Activated CD4-positive, alpha-beta T cell treated with anti-CD3 and anti-CD28 coated beads for 36 hours (primary cell): ENCODE data around the gene LZTFL1. TPM values are rescaled to one million over a fixed set of nuclear protein-coding genes. Genes with fewer than 3 reads are reported as not detected.

Source experiments
- ATAC-seq: fragments of 200-7000 bp; cut with Tn5 transposase; one replicate; pipeline ENCODE4 v1.10.0; 2021; ENCODE audit warnings: mild to moderate bottlenecking, moderate library complexity
- CTCF ChIA-PET: fragments of 350-600 bp; sonication (Branson Sonifier 250); formaldehyde crosslinking; loops from one replicate; lab custom pipeline; 2021; ENCODE audit warnings: antibody characterized with exemption; lab: Charles Lee
- POLR2A ChIA-PET: fragments of 350-600 bp; sonication (Branson Sonifier 250); formaldehyde crosslinking; loops from one replicate; lab custom pipeline; 2021; ENCODE audit warnings: antibody characterized with exemption, inconsistent platforms; lab: Charles Lee
- DNase-seq: peaks from one replicate; pipeline ENCODE4 v3.0.0-alpha.2; 2020
- H3K27ac Mint-ChIP-seq: one replicate; pipeline ENCODE4 v1.8.0; 2021; ENCODE audit warnings: mixed read lengths
- H3K27me3 Mint-ChIP-seq: one replicate; pipeline ENCODE4 v1.8.0; 2021; ENCODE audit warnings: mixed read lengths
- H3K36me3 Mint-ChIP-seq: one replicate; pipeline ENCODE4 v1.8.0; 2021; ENCODE audit warnings: low read depth, mixed read lengths
- H3K4me1 Mint-ChIP-seq: one replicate; pipeline ENCODE4 v1.8.0; 2021; ENCODE audit warnings: mixed read lengths
- H3K4me3 Mint-ChIP-seq: one replicate; pipeline ENCODE4 v1.8.0; 2021; ENCODE audit warnings: mild to moderate bottlenecking, moderate library complexity, mixed read lengths
- H3K9me3 Mint-ChIP-seq: one replicate; pipeline ENCODE4 v1.8.0; 2021; ENCODE audit warnings: low read depth, mixed read lengths
- intact Hi-C, 2 experiments: fragments of 100-400 bp; cut with DNase I in 1 of 2; cut with micrococcal nuclease in 1 of 2; formaldehyde crosslinking; loops; one replicate each; pipeline versions ENCODE4 v1.14.2 to v1.15.1; 2022 to 2024; cut with DNase I, micrococcal nuclease
- total RNA-seq, 2 experiments: library from RNA; stranded (reverse); gene quantifications; one replicate each; pipeline ENCODE4 v1.2.3, GENCODE V29; 2021

The LZTFL1 gene
- total RNA-seq, 2 experiments from 2014 or later, result 4.5 to 6.6 TPM

GRCh38 chr3:45880725-45881077 lies 38.8 kb upstream of the LZTFL1 start:
- Mint-ChIP-seq H3K36me3 (no peaks in the 10 kb centered on the region), H3K9me3 (no peaks in the 10 kb centered on the region), H3K4me3 (no peak overlapping the region), H3K27ac (no peak overlapping the region), H3K27me3 (peaks cover 37% of the 10 kb centered on the region), H3K4me1 (peaks cover 25% of the 10 kb centered on the region)
- DNase-seq (no peak), ATAC-seq (no peak)
- POLR2A ChIA-PET, result interaction anchor here (1.4 kb wide), 1 partner anchor 16 kb away, joined by 3 read pairs; no protein-coding TSS in a partner anchor
- CTCF ChIA-PET, result interaction anchor here (0.6 to 1.8 kb wide), 6 partner anchors 8 to 61 kb away, joined by 3 to 5 read pairs (median 3); no protein-coding TSS in a partner anchor
- intact Hi-C loops, result loop anchor here (1.0 to 5.0 kb wide), 2 partner anchors 19 to 37 kb away; no protein-coding TSS in a partner anchor

- Mint-ChIP-seq H3K36me3 (no peaks in the 10 kb centered on the region), H3K27ac (no peak overlapping the region), H3K4me3 (no peak overlapping the region), H3K4me1 (peaks cover 17% of the 10 kb centered on the region), H3K27me3 (peaks cover 41% of the 10 kb centered on the region), H3K9me3 (peaks cover 4% of the 10 kb centered on the region)
- ATAC-seq (no peak), DNase-seq (no peak)
- ChIA-PET CTCF (no interaction called here), POLR2A (no interaction called here)
- intact Hi-C loops, result no loop called here
Measured at GRCh38 chr3:45878124-45878523, 36.2 kb upstream of the LZTFL1 start.

GRCh38 chr3:45874677-45875346 lies 32.9 kb upstream of the LZTFL1 start:
- POLR2A ChIA-PET, result no interaction called here
- Mint-ChIP-seq H3K4me1 (peaks cover 20% of the 10 kb centered on the region), H3K27ac (no peak overlapping the region), H3K9me3 (peaks cover 4% of the 10 kb centered on the region), H3K4me3 (no peak overlapping the region), H3K36me3 (no peaks in the 10 kb centered on the region), H3K27me3 (peaks cover 48% of the 10 kb centered on the region)
- ATAC-seq, result no peak
- intact Hi-C loops, result no loop called here
- CTCF ChIA-PET, result interaction anchor here (0.7 to 2.2 kb wide), 3 partner anchors 10 to 64 kb away, joined by 3 to 7 read pairs (median 5); partner anchors contain the start of gene CCR9
- no peak for DNase-seq

GRCh38 chr3:45873638-45874037 lies 31.7 kb upstream of the LZTFL1 start:
- ATAC-seq, result no peak
- Mint-ChIP-seq H3K27ac (no peak overlapping the region), H3K4me3 (no peak overlapping the region), H3K4me1 (peaks cover 27% of the 10 kb centered on the region), H3K36me3 (no peaks in the 10 kb centered on the region), H3K9me3 (peaks cover 4% of the 10 kb centered on the region), H3K27me3 (peaks cover 50% of the 10 kb centered on the region)
- intact Hi-C loops, result no loop called here
- DNase-seq, result no peak
- ChIA-PET CTCF (interaction anchor here (2.2 kb wide), 1 partner anchor 12 kb away, joined by 7 read pairs; the partner anchor contains the start of gene CCR9), POLR2A (interaction anchor here (0.6 kb wide), 1 partner anchor 31 kb away, joined by 3 read pairs; no protein-coding TSS in a partner anchor)

- intact Hi-C loops, result no loop called here
- peaks cover 29% of the 10 kb centered on the region for H3K4me1 Mint-ChIP-seq
- POLR2A ChIA-PET, result interaction anchor here (0.6 kb wide), 1 partner anchor 31 kb away, joined by 3 read pairs; no protein-coding TSS in a partner anchor
- H3K27me3 Mint-ChIP-seq, result peaks cover 51% of the 10 kb centered on the region
- CTCF ChIA-PET, result interaction anchor here (2.2 kb wide), 1 partner anchor 13 kb away, joined by 7 read pairs; the partner anchor contains the start of gene CCR9
- ATAC-seq, result no peak
- DNase-seq, result no peak
- no peak overlapping the region for H3K4me3 Mint-ChIP-seq
- H3K27ac Mint-ChIP-seq, result no peak overlapping the region
- H3K9me3 Mint-ChIP-seq, result peaks cover 4% of the 10 kb centered on the region
- no peaks in the 10 kb centered on the region for H3K36me3 Mint-ChIP-seq
Measured at GRCh38 chr3:45873036-45873435, 31.1 kb upstream of the LZTFL1 start.

- Mint-ChIP-seq H3K36me3 (no peaks in the 10 kb centered on the region), H3K9me3 (peaks cover 4% of the 10 kb centered on the region), H3K4me3 (no peak overlapping the region), H3K27ac (no peak overlapping the region), H3K4me1 (peaks cover 29% of the 10 kb centered on the region), H3K27me3 (peaks cover 53% of the 10 kb centered on the region)
- POLR2A ChIA-PET, result no interaction called here
- ATAC-seq (no peak), DNase-seq (no peak)
- intact Hi-C loops, result no loop called here
- CTCF ChIA-PET, result no interaction called here
Measured at GRCh38 chr3:45872569-45872968, 30.6 kb upstream of the LZTFL1 start.

- DNase-seq, result no peak
- ATAC-seq, result no peak
- no peaks in the 10 kb centered on the region for H3K36me3 Mint-ChIP-seq
- no peak overlapping the region for H3K4me3 Mint-ChIP-seq
- peaks cover 57% of the 10 kb centered on the region for H3K27me3 Mint-ChIP-seq
- intact Hi-C loops, result no loop called here
- H3K4me1 Mint-ChIP-seq, result peaks cover 29% of the 10 kb centered on the region
- peaks cover 4% of the 10 kb centered on the region for H3K9me3 Mint-ChIP-seq
- ChIA-PET CTCF (no interaction called here), POLR2A (no interaction called here)
- H3K27ac Mint-ChIP-seq, result no peak overlapping the region
Measured at GRCh38 chr3:45871780-45872179, 29.9 kb upstream of the LZTFL1 start.

GRCh38 chr3:45870099-45870498 lies 28.2 kb upstream of the LZTFL1 start:
- ATAC-seq (peak; percentile 89), DNase-seq (peak; percentile 66)
- H3K27me3 Mint-ChIP-seq, result peaks cover 58% of the 10 kb centered on the region
- ChIA-PET POLR2A (no interaction called here), CTCF (no interaction called here)
- no peaks in the 10 kb centered on the region for H3K36me3 Mint-ChIP-seq
- no peak overlapping the region for H3K4me3 Mint-ChIP-seq
- intact Hi-C loops, result no loop called here
- H3K9me3 Mint-ChIP-seq, result peaks cover 4% of the 10 kb centered on the region
- peaks cover 36% of the 10 kb centered on the region for H3K4me1 Mint-ChIP-seq
- H3K27ac Mint-ChIP-seq, result no peak overlapping the region

GRCh38 chr3:45869638-45870037 lies 27.7 kb upstream of the LZTFL1 start:
- no peak overlapping the region for H3K4me3 Mint-ChIP-seq
- H3K27me3 Mint-ChIP-seq, result peaks cover 60% of the 10 kb centered on the region
- intact Hi-C loops, result loop anchor here in 1 of 2 experiments (5.0 to 10.0 kb wide), 2 partner anchors 198 to 505 kb away; partner anchors contain the start of gene CCR5
- POLR2A ChIA-PET, result no interaction called here
- no peak overlapping the region for H3K27ac Mint-ChIP-seq
- H3K36me3 Mint-ChIP-seq, result no peaks in the 10 kb centered on the region
- ATAC-seq (no peak), DNase-seq (no peak)
- peaks cover 41% of the 10 kb centered on the region for H3K4me1 Mint-ChIP-seq
- peaks cover 4% of the 10 kb centered on the region for H3K9me3 Mint-ChIP-seq
- CTCF ChIA-PET, result no interaction called here

- Mint-ChIP-seq H3K36me3 (no peaks in the 10 kb centered on the region), H3K27ac (no peak overlapping the region), H3K27me3 (peaks cover 52% of the 10 kb centered on the region), H3K4me1 (peaks cover 41% of the 10 kb centered on the region), H3K9me3 (peaks cover 3% of the 10 kb centered on the region), H3K4me3 (no peak overlapping the region)
- DNase-seq (no peak), ATAC-seq (no peak)
- intact Hi-C loops, result loop anchor here in 1 of 2 experiments (5.0 to 10.0 kb wide), 2 partner anchors 199 to 506 kb away; partner anchors contain the start of gene CCR5
- ChIA-PET POLR2A (no interaction called here), CTCF (interaction anchor here (1.2 kb wide), 1 partner anchor 58 kb away, joined by 4 read pairs; no protein-coding TSS in a partner anchor)
Measured at GRCh38 chr3:45868650-45869049, 26.7 kb upstream of the LZTFL1 start.

- DNase-seq (no peak), ATAC-seq (no peak)
- Mint-ChIP-seq H3K27ac (no peak overlapping the region), H3K9me3 (peaks cover 5% of the 10 kb centered on the region), H3K4me3 (no peak overlapping the region), H3K36me3 (no peaks in the 10 kb centered on the region), H3K4me1 (peaks cover 41% of the 10 kb centered on the region), H3K27me3 (peaks cover 54% of the 10 kb centered on the region)
- ChIA-PET POLR2A (no interaction called here), CTCF (interaction anchor here (0.6 to 1.2 kb wide), 3 partner anchors 17 to 58 kb away, joined by 3 to 4 read pairs (median 3); no protein-coding TSS in a partner anchor)
- intact Hi-C loops, result loop anchor here in 1 of 2 experiments (5.0 to 10.0 kb wide), 2 partner anchors 199 to 507 kb away; partner anchors contain the start of gene CCR5
Measured at GRCh38 chr3:45868213-45868612, 26.3 kb upstream of the LZTFL1 start.
